ENCODE measurements around the gene TM2D1.
"Not testable (repeated sequence)": the region's sequence is repeated elsewhere in the genome, so short reads cannot be mapped to it uniquely, and the experiment has no call there.

Gene TM2D1

DNA sequence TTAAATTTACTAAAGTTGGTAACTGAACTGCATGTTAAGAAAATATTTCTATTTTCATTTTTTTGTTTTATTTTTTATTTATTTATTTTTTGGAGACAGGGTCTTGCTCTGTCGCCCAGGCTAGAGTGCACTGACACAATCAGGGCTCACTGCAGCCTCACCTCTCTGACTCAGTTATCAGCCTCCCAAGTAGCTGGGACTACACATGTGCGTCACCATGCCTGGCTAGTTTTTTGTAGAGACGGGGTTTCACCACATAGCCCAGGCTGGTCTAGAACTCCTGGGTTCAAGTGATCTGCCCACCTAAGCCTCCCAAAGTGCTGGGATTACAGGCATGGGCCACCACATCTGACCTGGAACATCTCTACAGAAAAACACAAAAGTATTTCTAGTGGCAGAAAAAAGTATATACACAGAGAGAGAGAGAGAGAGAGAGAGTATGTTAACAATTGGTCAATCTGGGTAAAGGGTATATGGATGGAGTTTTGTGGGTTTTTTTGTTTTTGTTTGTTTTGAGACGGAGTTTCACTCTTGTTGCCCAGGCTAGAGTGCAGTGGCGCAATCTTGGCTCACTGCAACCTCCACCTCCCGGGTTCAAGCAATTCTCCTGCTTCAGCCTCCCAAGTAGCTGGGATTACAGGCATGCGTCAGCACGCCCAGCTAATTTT lies 5.8 kb downstream of the TM2D1 start:
- not testable (repeated sequence) for DNase-seq (ENCODE audit: low read depth)

DNA sequence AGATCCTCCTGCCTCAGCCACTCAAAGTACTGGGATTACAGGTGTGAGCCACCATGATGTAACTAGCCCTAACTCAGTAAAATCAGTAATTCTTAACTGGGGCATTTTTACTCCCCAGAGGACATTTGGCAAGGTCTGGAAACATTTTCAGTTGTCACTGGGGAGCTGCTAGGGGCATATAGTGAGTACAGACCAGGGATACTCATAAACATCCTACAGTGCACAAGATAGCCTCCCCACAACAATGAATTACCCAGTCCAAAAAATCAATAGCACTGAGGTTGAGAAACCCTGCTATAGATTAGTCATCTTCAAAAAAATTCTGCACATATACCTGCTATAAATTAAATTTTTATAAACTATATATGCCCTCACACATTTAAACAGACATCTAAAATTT lies 13.0 kb downstream of the TM2D1 start:
- no peak for DNase-seq (ENCODE audit: low read depth)

DNA sequence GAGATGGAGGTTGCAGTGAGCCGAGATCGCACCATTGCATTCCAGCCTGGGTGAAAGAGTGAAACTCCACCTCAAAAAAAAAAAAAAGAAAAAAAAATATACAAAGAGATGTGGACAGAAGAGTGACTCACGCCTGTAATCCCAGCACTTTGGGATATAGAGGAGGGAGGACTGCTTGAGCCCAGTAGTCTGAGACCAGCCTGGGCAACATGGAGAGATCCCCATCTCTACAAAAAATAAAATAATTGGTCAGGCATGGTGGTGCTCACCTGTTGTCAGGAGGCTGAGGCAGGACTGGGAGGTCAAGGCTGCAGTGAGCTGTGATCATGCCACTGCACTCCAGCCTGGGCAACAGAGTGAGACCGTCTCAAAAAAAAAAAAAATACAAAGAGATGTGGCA lies 13.7 kb downstream of the TM2D1 start:
- not testable (repeated sequence) for DNase-seq (ENCODE audit: low read depth)

DNA sequence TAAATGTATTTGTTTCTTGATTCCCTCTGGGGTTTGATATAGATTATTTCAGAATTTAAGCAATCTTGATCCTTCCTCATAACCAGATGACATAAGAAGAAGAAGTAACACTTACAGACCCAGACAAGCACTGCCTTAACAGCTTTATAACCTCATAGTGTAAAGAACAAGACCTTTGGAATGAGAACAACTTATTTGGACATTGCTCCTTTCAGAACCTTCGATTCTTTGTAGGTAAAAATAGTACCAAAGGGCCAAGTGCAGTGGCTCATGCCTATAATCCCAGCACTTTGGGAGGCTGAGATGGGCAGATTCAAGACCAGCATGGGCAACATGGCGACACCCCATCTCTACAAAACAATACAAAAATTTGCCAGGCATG lies 15.0 kb downstream of the TM2D1 start:
- DNase-seq (ENCODE audit: low read depth) = no peak

DNA sequence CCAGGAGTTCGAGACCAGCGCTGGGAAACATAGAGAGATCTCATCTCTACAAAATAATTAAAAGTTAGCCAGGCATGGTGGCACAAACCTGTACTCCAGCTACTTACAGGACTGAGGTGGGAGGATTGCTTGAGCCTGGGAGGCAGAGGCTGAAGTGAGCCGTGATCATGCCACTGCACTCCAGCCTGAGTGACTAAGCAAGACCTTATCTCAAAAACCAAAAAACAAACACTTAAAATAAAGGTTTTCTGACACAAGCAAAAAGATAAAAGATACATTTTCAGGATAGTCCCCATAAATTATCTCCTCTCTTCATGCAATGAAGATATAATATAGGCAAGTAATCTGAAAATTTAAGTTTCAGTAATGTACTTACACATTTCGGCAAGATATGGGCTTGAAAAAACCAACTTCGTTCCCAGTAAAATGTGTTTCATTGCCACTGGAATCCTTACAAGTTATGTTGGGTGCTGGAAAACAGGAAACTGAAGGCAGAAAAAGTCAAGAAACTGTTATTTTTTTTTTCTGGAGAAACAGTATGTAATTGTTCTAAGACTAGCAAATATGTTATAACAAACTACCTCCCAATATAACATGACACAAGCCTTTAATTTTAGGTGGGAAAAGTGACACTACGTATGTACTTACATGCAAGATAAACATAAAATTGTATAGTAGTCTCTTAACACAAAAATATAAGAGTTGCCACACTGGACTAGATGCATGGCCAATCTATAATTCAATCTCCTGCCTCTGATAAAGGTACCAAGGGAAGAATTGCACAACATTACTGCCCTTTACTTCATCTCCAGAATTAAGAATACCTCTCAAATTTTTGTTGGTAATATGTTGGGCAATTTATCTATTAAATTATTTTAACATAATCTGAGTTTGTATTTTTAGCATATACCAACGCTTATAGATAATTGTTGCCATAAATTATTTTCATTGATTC lies 15.7 kb downstream of the TM2D1 start:
- peak; percentile 44 for DNase-seq (ENCODE audit: low read depth)

DNA sequence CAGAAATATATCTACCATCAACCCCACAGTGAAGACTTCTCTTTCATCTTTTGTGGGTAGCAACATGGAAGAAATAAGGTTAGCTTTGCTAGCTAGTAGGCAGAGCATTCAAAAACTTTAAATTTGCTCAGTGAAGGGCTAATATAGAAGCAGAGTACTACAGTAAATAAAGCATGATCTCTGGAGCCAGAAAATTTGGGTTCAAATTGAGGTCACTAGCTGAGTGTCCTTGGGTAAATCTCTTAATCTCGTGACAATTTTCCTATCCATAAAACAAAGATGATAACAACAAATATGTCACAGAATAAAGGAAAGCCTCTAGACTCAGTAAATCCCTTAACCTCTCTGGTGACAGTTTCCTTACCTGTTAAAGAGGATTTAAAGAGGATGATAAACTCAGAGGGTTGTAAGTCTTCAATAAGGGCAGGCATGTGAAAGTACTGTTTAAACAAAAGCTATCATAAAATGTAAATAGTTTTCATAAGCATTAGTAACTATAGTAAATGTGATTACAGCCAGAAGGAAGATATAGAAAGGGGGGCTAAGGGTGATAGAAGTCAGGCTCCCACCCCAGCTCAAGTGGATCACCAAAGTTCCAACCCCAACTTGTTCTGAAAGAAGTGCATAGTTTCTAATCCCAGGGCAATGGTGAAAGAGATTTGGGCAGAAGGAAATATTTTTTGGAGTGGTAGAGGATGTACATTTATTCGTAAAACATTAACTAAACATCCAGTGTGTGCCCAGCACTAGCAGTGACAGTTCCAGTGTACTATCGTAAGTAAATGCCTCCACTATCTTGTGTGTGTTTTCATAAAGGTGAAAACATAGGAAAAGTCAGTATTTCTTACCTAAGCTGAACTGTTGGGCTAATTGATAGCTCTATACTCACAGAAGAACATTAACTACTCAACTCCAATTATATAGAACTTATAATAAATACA lies 24.8 kb downstream of the TM2D1 start:
- DNase-seq (ENCODE audit: low read depth) = no peak

DNA sequence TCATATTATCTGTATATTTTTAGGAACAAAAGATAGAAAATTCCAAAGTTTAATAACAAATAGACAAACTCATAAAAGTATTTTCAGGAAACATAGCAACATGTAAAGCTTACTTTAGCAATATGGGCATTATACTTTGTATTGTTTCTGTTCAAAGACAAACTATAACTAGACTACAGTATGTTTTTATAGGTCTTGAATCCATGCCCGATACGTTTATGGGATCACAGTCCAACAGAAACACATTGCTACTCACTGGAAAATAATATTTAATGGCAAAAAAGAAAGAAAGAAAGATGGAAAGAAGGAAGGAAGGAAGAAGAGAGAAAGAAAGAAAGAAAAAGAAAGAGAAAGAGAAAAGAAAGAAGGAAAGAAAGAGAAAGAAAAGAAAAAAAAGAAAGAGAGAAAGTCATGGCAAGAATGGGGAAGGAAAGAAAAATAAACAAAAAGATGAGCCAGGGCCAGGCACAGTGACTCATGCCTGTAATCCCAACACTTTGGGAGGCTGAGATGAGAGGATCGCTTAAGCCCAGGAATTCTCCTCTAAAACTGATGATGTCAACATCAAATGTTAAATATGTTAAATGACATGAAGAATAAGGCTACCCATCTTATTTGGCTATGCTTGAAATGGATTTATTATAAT lies 32.7 kb downstream of the TM2D1 start:
- no peak for DNase-seq (ENCODE audit: low read depth)

DNA sequence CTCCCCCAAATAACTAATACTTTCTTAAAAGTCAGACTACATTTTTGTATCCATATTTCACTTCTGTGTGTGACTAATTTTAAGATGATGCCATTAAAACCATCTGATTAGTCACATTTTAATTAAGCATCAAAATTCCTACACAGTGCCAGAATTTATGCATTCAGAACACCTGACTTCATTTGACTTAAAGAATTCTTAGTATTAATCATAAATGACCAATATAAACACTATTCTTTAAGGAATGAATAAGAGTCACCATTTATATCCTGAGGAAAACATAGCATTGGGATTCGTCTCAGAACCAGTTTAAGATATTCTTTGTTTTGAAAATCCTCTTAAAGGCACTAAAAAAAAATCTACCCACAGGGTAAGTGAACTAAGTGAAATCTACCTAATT lies 37.0 kb downstream of the TM2D1 start:
- no peak for DNase-seq (ENCODE audit: low read depth)

DNA sequence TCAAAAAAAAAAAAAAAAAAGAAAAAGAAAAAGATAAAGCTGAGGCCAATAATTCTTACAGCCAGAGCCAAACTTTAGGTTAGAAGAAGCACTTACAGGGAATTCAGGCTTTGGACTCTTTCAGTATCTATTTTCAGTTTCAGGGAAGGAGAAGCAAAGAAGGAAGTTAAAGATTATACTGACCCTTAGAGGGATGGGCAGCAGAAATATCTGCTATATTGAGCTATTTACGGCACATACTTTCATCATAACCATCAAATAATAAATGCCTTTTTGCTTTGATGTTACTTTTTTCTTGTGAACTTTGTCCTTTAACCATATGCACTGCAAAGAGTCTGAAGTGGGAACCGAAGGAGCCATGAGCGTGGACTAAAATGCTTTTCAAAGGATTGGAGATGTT lies 42.0 kb downstream of the TM2D1 start:
- no peak for DNase-seq (ENCODE audit: low read depth)

DNA sequence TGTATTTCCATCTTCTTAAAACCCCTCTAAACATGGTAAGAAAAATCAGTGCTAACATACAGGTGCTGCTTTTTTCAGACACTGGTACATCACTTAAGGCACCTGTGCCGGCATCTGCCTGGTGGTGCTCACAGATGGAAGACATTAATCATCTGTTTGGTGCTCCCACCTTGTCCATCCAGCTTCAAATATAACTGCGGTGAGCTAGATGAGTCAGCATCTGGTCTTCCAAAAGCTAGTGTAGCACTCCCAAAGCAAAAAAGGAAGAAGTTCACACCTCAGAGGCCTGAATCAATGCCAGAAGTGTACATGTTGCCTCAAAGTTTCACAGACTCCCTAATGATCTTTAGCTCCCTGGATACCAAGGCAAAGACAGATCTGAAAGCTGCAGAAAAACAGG lies 44.4 kb downstream of the TM2D1 start:
- no peak for DNase-seq (ENCODE audit: low read depth)

DNA sequence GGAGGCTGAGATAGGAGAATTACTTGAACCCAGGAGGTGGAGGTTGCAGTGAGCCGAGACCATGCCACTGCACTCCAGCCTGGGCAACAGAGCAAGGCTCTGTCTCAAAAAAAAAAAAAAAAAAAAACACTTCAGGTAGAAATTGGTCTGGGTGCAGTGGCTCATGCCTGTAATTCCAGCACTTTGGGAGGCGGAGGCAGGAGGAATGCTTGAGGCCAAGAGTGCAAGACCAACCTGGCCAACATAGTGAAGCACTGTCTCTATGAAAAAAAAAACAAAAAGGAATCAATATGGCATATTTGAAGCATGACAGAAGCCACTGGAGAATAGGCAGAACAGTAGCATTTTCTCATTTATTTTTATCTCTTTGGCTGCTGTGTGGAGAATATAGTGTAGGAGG lies 48.1 kb downstream of the TM2D1 start:
- DNase-seq (ENCODE audit: low read depth) = not testable (repeated sequence)

DNA sequence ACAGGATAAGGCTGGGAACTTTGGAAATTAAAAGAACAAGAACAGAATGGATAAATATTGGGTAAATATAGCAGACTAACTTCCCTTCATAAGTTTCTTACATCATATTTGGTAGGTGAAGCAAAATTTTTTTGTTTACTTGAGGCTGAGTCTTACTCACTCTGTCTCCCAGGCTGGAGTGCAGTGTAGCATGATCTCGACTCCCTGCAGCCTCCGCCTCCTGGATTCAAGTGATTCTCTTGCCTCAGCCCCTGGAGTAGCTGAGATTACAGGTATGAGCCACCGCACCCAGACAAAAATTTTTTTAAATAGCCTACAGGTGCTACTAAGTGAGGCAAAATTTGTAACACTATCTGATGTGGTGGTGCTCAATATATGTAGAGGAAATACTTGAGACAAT lies 50.7 kb downstream of the TM2D1 start:
- no peak for DNase-seq (ENCODE audit: low read depth)

DNA sequence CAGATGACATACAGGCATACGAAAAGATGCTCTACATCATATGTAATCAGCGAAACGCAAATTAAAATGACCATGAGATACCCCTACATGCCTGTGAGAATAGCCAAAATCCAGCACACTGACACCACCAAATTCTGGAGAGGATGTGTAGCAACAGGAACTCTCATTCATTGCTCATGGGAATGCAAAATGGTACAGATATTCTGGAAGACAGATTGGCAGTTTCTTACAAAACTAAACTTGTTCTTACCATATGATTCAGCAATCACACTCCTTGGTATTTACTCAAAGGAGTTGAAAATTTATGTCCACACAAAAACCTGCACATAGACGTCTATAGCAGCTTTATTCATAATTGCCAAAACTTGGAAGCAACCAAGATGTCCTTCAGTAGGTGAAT lies 52.6 kb downstream of the TM2D1 start:
- DNase-seq (ENCODE audit: low read depth) = no peak

DNA sequence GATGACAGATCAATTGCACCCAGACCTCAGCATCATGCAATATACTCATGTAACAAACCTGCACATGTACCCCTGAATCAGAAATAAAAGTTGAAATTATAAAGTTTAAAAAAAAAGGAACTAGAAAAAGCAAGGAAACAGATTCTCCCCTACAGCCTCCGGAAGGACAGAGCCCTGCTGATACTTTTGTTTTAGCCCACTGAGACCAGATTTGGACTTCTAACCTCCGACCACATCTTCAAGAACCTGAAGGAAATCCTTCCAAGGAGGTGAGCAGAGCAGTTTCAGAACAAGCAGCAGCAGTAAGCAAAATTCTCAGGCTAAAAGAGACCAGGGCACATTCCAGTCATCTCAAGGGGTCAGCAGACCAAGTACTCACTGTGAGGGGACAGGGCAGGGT lies 54.5 kb downstream of the TM2D1 start:
- DNase-seq (ENCODE audit: low read depth) = no peak

DNA sequence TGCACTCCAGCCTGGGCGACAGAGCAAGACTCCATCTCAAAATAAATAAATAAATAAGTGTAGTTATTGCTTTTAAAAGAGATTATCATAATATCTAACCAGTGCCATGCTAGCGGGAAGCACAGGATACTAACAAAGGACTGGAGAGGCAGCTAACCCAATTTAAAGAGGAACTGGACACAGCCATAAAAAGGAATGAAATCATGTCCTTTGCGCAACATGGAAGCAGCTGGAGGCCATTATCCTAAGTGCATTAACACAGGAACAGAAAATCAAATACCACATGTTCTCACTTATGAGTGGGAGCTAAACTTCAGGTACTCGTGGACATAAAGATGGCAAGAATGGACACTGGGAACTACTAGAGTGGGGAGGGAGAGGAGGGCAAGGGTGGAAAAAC lies 54.9 kb downstream of the TM2D1 start:
- DNase-seq (ENCODE audit: low read depth) = no peak

DNA sequence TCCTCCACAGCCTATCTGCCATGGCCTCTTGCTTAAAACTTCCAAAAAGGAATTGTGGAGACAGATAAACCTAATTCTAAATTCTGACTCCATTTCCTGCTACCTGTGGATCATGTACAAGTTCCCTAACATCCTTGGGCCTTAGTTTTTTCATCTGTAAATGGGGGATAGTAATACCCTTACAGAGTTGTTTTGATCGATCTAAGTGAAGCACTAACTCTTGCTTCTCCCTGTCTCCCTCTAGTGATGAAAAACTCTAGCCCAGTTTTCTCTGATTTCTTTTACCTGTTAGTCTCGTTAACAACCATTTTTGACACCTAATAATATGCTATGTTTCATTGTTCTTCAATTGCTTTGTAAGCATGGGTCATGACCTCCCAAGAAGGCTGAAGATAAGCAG lies 65.9 kb downstream of the TM2D1 start:
- no peak for DNase-seq (ENCODE audit: low read depth)

DNA sequence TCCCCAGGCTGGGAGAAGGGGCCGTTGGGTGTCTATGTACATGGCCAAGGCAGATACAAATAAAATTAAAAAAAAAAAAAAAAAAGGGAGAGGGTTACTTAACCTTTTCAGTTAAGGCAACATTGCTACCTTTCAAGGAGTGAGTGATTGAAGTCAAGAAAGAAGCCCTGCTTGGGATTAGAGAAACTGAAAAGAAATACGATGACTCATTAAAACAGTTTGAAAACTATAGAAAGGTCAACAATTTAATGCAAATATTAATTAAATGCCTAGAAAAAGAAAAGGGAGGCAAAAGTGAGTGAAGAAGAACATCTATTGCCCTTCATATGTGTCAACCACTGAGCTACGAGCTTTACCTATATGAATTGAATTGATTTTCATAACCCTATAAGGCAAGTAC lies 69.5 kb downstream of the TM2D1 start:
- DNase-seq (ENCODE audit: low read depth) = no peak

DNA sequence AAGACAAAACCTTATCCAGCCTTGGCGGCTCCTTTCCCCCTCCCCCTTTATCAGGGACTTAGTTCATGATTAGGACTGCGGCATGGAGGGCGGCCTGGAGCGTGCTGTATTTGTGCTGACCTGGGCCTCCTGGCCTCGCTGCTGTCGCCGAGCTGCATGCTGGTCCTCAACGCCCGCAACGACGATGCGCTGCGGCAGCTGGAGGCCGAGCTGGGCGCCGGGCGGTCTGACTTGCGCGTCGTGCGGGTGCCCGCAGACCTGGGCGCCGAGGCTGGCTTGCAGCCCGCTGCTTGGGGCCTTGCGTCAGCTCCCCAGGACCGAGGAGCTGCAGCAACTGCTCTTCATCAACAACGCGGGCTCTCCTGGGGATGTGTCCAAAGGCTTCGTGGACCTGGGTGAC lies 70.9 kb downstream of the TM2D1 start:
- DNase-seq (ENCODE audit: low read depth) = no peak

DNA sequence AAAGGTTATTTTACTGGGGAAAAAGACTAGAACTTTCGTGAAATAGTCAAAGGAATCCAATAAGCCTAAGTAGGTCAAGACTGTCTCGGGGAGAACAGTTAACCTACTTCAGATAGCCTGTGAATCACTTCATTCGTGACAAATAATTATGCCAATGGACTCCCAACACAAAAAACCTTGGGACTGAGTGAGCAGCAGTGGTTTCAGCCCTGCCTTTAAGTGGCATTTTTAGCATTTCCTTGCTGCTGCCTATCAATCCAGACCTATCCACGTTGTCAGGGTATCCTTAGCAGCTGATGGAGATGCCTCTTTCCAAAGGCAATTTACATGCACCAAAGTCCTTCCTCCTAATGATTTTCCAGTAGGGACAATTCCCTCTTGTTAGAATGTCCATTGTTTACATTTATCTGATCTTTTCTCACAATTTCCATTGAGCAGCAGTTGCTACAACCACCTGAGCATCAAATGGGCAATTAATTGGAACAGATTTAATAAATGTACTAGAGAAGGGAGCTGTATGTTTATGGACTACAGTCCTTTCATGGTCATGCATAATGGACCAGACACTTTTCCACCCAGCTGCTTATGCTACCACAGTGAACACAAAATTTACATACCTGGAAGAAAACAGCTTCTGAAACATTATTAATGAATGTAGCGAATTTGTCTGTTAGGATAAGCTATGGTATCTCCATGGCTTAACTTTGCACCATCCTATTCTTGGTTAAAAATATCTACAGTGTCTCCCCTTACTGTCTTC lies 75.8 kb downstream of the TM2D1 start:
- no peak for DNase-seq (ENCODE audit: low read depth)

DNA sequence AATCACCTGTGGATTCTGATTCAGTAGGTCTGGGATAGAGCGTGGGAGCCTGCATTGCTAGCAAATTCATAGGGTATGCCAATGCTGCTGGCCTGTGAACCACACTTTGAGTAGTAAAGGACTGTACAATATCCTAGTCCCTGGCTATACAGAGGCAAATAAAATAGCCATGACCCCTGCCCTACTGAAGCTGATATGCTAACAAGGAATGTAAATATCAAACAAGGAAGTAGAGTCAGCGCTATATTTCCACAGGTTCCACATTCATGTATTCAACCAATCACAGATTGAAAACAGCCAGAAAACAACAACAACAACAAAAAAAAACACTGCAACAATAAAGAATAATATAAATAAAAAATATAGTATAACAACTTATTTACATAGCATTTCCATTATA lies 77.8 kb downstream of the TM2D1 start:
- no peak for DNase-seq (ENCODE audit: low read depth)

DNA sequence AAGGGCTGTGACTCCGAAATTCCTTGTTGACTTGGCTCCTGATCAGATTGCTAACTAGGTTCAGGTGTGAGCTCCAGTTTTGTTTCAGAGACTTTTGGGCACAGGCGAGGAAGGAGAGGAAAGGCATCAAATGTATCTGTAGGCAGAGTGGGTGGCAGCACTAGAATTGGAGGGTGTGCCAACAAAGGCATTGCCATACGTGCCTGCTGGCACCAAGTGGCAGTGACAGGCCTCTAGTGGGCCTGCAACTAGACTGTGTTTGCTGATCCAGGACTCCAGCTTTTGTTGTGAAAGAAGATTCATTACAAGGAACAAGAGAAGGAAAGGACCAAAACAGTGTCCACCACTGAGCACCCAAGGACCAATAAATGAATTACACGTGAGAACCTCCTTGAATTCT lies 79.5 kb downstream of the TM2D1 start:
- no peak for DNase-seq (ENCODE audit: low read depth)

All from CMK (cell line).